ENCODE results near the gene DTNBP1.

DTNBP1 gene

DNA sequence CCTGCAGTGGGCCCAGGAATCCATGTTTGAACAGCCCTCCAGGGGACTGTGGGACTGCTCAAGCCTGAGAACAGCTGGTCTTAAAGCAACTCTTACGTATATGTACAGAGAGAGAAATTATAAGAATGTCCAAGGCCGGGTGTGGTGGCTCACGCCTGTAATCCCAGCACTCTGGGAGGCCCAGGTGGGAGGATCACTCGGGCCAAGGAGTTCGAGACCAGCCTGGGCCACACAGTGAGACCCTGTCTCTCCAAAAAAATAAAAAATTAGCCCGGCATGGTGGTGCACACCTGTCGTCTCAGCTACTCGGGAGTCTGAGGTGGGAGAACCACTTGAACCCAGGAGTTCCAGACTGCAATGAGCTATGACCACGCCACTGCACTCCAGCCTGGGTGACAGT, 134.0 kb downstream of the DTNBP1 start:
- DNase-seq, result no peak

DNA sequence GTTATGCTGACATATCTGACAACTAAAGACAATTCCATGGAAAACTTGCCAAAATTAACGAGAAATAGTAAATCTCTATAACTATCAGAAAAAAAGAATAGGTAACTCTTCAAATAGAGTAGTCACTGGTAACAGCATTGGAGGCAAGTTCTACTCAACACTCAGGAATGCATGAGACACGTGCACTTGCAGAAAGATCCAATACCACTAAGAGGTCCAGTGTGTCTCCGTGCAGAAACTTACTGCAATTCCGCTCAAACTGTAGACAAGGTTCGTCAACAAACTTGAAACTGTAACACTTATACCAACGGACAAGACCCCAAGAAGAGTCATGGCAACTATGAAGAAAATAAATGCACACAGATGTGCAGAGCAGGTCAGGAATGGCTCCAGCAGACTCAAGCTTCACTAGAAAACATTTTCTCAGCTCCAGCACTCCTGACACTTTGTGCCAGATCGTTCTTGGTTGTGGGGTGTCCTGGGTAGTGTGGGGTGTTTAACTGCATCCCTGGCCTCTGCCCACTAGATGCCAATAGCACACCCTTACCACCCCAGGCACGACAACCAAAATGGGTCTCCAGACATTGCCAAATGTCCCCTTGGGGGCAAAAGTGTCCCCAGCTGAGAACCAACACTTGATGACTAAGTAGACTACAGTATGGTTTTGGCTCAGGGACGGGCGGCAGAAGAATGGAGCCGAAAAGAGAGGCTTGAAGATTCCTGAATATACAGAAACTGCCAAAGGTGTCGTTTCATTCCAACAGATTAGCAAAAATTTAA, 134.8 kb downstream of the DTNBP1 start:
- DNase-seq, result no peak

DNA sequence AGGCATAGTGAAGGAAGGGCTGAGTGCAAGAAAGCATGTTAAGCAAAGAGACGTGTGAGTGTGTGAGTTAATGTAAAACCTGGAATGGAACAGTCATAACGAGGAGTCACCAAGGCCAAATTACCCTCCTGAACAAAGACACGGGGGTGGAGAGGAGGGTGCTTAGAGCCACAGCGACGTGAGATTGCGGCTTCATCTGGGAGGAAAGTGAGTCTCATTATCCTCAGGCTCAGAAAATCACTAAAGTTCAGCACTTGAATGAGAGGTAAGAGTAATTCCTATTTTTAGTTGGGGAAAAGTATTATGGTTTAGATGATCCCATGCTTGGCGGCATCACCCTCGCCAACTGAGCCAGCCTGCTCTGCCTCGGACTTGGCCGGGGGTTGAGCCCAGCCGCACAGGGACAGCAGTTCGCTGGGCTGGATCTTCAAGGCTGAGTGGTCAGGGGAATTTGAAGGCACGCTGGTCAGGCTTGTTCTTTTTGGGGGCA, 136.6 kb downstream of the DTNBP1 start:
- DNase-seq, result no peak

DNA sequence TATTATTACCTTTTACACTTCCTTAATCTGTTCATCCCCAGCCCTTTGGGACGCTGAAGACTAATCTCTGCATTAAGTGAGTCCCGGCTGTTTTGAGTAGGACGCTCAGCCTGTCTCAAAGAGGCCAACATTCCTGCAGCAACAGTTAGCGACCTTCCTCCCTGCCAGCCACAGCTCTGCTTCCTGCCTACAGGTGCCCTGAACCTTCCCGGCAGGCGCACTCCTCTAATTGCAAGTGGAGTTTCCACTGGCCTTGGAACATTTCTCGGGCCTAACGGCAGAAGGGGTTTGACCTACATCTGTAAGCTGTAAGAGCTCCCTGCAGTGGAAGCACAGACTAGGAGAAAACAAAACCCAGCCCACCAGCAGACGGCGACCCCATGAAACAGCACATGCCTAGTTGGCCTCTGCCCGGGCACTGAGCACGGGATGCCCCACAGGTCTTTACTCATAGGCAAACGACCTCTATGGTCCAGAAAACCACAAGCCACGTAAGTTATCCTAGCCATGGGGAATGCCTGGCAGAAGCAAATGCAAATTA, 137.9 kb downstream of the DTNBP1 start:
- no peak for DNase-seq

DNA sequence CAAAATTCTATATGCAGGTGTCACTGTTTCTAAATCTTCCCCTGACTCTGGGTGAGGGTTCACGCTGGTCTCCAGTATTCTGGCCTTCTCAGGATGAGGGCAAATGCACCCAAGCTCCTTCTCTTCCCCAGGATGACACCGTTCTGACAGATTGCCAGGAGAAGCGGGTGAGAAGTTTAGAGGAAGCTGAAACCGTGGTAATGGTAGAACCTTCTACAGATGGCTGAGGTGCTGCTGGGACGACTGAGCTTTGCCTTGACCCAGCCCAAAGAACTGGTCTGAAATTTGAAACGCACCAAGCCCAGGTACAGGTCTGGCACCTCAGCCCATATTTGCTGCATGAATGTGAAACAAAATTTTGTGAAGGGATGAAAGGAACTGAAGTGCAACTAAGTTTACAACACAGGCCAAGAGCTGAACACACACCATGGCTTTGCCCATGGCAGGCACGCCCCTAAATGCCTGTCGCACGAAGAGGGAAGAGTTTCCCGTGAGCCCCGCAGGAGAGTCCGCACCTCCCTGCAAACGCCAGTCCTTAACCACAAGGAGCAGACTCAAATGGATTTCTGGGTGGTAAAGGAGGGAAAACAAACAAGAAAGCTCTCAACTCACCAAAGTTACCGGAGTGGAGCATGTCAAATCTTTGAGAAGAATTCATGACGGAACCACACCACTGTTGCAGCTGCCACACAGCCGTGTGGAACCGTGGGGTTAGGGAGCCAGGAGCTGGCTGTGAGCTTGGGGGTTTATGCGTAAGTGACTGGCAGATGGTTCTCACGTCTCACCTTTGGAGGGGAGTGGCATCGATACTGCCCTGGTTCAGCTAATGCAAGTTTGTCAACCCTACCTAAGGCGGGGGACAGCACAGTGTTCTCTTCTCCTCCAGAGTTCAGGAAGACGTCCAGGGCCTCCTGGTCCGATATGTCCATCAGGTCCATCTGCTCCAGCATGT, 138.9 kb downstream of the DTNBP1 start:
- DNase-seq, result no peak

DNA sequence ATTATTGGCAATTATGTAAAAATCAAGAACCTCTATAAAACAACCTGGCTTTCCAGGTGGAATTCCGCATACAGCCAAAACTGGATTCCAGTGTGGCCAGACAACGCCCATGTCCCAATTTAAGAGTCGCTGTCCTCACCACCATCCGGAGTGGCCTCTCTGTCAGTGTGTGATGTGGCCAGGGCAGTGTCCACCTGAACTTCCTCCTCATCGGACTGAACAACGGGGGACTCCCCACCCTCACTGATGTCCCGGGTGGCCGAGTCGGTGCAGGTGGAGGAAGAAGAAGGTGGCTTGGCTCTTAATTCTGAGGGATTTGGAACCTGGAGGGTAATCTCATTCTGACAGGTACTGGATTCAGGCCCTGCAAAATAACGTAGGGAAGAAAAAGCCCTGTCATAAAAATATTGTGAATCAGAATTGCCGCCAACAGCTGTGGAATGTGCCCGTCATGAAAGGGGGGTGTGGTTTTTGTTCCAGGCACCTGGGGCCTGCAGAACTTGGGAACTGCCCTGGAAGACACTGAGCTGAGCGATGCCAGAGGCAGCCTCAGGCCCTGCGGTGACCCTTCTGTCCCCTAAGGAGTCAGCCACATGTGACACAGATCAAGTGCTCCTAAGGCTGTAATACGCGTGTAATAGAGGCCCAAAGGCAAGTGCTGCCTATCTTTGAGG, 139.8 kb downstream of the DTNBP1 start:
- no peak for DNase-seq

DNA sequence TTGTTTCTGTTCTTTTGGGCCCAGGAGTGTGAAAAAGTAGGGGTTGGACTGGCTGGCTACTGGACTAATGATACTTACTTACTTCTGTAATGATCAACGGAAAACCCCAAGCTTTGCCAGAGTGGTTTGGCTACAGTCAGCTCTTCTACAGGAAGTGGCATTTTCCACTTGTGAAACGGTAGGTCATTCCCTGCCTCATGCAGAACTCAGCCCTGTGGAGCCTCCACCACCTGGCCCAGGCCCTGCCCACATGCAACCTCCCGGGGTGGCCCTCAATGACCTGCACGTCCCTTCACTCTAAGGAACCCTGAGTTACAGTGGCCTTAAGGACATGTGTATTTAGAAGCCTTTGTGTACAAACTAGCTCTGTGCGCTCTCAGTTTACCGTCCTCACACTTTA, 140.4 kb downstream of the DTNBP1 start:
- DNase-seq, result no peak

DNA sequence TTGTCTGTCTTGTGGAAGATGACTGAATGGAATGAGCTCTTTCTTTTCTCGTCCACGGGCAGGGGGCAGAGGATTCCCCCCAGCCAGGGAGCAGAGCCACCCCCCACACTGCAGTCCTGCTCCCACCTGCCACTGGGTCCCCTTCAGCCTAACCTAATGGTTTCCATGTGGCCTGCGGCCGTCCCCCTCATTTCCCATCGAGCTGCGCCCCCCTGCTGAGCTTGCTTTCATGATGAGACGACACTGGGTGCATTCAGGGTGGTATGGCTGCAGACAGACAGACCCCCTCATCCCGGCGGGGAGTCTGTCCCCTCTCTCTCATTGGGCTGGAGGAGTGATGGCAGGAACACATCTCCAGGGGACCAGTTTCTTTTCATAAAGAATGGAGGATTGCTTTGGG, 140.8 kb downstream of the DTNBP1 start:
- no peak for DNase-seq

DNA sequence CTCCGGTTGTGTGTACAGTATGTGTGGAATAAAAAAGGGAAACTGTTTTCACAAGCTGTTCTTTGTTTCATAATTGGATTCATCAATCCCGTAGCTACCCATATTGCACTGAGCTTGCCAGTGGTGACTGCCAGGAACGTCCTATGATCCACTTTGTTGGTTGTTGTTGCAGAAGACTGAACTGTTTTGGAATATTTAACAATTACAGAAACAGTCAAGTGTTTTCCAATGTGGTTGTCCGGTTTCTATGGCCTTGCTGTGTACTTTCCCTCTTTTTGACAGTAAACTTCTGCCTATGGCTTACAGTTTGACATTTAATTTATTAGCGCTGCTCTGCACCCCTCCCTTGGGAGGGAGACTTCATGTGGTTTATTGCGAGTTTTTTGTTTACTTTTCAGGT, 141.2 kb downstream of the DTNBP1 start:
- no peak for DNase-seq

DNA sequence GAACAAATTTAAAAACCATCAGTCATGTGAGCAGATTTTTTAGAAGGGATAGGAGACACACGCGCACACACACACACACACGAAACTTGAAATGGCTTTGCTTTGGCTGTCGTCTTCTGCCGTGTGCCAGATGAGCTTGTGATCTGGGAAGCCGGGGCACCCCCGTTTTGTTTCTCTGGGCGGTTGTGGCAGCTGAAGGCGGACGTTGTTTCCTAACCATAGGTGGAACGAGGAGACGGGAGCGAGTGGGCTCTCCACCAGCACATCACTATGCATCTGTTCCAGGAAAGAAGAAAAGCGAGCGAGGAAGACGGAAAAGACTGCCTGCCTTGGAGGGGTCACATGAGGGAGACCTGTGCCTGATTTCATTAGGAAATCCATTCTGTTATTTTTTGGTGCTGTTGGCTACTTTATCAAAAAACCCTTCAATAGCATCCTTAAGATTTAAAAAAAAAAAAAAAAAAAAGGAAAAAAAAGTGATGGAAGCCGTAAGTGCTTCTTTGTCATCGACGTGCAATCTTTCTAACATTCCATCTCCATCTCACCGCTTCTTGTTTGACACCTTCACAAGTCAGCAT, 142.1 kb downstream of the DTNBP1 start:
- no peak for DNase-seq

DNA sequence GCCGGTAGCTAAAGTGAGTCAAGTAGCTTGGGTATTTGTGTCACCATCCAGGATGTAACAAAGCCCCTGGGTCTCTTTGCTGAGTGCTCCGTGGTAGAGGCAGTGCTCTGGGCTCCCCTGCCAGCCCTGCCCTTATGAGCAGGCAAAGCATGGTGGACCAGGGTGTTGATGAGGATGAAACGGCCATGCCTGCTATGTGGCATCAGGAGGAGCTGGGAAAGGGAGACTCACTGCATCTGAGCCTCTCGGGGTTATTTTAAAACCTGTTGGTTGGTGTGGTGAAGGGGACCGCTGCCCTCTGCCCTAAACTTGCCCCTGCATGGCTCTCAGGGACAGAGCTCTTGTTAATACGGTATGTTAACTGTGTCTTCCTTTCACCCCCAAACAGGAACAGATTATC, 143.1 kb downstream of the DTNBP1 start:
- no peak for DNase-seq

DNA sequence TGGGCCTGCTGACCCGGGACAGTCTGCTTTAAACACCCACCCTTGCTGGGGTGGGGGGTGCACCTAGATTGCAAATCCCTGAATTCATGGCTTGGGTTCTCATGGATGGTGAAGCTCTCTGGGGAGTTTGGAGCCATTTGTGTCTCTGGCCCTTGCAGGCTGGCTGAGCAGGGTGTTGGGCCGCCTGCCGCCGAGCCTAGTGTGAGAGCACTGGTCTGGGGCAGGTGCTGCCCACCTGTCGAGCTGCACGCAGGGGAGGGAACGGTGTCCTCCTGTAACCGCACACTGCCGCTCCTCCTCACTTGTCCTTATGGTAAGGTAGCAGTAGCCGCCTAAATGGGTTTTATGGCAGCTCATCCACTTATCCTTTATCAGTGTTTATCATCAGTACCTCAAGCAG, 143.9 kb downstream of the DTNBP1 start:
- peak; percentile 82 for DNase-seq

DNA sequence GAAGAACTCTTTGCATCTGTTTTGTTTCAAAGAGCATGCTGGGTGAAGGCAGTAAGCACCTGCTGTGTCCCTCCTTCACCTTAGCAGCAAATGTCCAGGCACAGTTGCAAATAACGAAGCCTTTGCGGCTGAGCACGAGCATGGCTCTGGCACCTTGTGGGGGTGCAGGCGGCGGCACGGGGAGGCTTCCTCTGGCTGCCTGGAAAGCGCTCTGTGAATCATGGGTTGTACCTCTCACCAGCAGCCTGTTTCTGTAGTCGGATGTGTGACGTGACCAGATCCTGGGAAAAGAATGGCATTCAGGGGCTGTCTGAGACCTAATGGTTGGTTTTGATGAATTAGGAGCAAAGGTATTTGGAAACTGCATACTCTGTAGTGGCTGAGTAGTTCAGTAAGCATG, 144.8 kb downstream of the DTNBP1 start:
- no peak for DNase-seq

DNA sequence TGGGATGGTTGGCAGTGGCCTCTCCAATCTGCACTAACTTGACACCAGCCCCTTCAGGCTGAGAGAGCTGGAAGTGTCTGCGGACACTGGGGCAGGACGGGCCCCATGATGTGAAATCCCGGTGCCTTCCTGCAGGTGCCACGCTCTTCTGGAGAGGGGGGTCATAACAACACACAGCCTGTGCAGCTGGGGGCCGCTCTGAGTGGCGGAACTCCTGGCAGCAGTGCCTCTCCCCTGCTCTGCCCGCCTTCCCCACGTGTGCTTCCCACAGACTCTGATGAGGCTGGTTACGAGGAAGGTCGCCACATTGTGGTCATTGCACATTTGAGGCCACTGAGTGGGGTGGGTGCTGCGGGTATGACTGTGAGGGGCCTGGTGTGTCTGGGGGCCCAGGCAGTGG, 145.2 kb downstream of the DTNBP1 start:
- DNase-seq, result no peak

DNA sequence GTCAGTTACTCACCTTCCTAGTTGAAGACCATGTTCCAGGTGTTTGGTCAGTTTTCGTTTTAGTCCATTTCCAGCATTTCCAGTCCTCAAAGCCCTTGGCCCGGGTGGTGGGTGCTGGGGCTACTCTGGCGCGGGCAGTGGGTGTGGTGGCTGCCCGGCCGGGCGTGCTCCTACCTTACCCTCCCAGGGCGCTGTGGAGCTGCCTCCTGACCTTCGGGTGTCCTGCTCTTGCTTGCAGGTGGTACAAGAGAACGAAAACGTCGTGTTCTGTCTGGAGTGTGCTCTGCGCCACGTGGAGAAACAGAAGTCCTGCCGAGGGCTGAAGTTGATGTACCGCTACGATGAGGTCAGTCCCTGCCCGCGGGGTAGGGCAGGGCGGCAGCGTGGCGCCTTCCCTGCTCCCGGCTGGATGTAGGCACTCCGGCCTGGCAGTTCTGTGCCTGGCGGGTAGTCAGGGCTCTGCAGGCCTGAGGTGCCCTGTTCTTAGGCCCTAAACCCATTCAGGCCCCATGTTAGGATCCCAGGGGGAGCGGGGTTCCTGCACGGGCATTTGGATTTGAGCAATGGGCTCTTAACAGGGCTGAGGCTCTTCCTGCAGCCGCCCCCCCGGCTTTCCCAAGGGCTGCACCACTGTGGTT, 145.8 kb downstream of the DTNBP1 start:
- DNase-seq, result no peak

DNA sequence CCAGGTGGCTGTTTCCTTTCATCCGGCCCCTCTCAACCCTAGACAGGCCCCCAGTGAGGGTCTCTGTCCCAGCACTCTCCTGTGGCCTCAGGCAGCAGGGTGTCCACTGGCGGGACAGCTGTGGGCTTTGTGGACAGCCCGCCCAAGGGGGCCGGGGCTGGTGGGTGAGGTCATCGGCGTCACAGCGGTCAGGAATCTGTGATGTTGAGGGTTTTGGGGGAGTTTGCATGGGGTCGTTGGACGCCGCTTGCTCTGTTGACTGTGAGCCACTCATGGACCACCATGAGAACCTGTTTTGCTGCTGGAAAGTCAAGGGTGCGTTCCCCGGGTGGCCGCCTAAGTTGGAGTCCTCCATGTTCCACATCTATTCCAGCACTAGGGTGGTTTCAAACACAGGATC, 146.4 kb downstream of the DTNBP1 start:
- no peak for DNase-seq

DNA sequence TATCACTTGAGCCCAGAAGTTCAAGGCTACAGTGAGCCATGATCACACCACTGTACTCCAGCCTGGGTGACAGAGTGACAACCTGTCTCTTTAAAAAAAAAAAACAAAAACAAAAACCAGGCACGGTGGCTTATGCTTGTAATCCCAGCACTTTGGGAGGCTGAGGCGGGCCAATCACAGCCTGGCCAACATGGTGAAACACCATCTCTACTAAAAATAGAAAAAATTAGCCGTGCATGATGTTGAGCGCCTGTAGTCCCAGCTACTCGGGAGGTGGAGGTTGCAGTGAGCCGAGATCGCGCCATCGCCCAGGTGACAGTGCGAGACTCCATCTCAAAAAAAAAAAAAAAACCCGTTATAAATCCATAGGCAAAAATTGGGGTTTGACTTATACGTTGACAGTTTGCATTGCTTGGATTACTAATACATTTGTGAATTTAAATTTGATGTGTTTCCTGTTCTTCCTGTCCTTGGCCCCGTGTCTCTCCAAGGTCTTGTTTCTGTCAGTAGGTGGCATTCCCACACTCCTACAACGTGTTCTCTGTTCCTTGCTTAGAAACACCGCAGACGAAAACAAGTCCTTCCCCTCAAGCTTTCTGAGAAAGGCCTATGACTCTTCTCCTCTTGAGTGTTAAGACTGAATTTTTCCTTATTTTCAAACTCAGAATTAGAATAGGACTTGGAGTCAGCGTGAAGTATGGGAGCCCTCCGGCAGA, 147.0 kb downstream of the DTNBP1 start:
- DNase-seq, result no peak

DNA sequence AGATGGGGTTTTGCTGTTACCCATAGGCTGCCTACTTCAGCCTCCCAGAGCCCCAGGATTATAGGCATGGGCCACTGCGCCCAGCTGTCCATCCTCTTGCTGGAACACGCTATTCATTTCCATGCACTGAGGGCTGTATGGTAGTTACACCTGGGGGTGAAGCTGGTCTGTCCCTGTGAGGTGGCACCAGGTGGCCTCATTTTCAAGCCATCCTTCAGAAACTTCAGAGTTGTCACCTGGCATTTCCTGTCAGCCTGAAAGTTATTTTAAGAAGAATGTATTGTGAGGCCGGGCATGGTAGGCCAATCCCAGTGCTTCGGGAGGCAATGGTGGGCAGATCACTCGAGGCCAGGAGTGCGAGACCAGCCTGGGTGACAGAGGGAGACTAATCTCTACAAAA, 147.6 kb downstream of the DTNBP1 start:
- no peak for DNase-seq

DNA sequence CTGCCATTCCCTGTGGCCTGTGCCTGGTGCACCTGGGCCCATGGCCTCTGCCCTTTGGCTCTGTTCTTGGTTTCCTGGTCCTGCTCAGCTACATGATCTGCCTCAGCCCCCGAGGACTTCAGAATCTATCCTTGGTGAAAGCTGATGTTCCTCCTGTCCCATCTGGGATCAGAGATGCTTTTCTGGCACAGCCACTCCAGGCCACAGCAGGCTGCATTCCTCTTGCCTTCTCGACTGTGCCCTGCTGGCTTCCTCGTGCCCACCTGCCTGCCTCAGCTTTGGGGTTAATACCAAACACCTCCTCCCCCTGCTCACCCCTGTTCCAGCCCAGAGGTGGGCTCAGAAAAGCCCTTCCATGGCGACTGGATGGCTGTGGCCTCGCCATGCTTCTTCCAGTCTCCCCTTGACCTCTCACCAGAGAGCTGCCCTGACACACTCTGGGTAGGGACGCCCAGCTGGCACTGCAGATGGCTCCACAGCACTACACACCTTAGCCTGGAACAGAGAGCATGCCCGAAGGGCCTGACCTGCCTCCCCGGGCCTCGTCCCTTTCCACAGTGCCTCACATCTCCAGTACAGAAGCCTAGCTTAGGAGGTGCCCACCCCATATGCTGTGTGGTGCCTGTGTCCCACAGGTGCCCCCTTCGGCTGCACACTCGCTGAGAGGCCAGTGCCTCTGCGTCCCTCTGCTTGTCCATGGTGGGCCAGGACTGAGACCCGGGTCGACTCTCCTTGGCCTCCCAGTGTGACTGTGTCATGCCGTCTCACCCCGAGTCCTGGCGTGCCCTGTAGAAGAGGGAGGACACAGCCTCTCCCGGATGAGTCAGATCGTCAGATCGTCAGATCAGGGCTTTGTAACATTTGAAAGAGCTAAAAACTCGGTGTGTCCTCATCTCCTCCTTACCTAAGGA, 148.8 kb downstream of the DTNBP1 start:
- no peak for DNase-seq

DNA sequence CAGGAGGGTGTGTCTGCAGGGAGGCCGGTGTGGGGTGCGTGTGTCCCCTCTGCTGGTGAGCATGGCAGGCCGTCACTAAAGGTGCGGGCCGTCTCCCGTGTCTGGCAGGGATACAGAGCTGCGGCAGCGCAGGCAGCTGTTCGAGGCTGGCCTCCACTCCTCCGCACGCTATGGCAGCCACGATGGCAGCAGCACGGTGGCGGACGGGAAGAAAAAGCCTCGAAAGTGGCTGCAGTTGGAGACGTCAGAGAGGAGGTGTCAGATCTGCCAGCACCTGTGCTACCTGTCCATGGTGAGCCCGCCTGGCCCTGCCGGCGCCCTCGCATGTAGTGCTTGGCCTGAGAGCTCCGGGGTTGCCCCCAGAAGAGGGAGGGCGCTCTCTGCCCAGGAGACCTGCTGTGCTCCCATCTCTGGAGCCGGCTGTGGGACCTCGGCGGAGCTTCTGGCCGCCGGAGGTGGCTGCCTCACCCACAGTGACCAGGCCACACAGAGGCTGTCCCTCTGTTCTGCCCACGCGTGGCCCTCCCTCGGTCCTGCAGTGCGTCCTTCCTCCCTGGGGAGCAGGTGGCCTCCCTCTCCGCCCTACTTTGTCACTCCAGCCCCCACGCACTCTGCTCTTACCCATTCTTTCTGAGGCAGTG, 149.6 kb downstream of the DTNBP1 start:
- DNase-seq, result no peak

All from DMS79 (cell line).